SHP77 treated with DMSO at 0.1 percent for 48 hours (cell line): ENCODE data around the gene MYOD1.

Source experiments
- DNase-seq: peaks from one replicate; lab custom pipeline; 2025; lab: John Stamatoyannopoulos, UW

MYOD1 gene

DNA sequence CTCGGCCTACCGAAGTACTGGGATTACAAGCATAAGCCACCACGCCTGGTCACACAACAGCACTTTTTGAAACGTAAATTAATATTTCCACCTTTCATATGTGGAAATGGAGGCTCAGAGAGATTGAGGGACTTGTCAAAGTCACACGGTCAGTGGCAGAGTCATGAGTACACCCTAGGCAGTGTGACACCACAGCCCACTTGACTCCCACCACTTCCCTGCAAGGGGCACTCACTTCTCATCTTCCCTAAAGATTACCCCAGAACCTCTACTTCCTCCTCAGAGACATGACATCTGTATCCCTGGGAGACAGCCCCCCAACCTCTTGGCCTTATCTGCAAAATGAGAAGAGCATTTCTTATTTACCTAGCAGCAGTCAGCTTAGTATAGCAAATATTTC is 16.5 kb upstream of the MYOD1 start:
- DNase-seq = no peak

DNA sequence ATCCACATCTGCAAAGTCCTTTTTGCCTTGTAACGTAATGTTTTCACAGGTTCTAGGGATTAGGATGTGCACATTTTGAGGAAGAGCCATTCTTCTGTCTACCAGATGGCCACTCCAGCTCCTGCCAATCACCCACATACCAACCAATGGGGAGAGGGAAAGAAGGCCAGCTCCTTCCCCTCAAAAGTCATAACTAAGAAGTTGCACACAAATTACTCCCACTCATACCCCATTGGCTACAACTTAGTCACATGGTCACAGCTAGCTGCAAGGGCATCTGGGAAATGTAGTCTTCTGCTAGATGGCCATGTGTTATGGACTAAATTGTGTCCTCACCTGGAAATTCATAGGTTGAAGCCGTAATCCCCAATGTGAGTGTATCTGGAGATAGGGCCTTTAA is 15.4 kb upstream of the MYOD1 start:
- DNase-seq = no peak

DNA sequence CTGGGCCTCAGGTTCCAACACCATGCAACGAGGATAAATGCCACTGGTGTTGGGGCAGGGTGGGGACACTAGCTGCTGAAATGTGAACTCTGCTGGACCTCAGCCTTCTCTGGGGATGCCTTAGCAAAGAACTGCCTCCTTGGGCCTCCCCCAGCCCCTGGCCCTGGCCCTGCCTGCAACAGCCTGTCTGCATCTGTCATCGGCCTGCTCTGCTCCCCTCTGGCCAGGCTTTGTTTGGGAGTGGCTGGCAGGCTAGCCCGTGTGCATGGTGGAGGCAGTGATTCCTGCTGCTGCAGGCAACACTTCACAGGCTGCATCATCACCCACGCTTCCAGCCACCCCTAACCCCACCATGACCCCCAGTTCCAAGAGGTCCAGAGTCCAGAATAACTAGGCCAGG is 11.5 kb upstream of the MYOD1 start:
- no peak for DNase-seq

DNA sequence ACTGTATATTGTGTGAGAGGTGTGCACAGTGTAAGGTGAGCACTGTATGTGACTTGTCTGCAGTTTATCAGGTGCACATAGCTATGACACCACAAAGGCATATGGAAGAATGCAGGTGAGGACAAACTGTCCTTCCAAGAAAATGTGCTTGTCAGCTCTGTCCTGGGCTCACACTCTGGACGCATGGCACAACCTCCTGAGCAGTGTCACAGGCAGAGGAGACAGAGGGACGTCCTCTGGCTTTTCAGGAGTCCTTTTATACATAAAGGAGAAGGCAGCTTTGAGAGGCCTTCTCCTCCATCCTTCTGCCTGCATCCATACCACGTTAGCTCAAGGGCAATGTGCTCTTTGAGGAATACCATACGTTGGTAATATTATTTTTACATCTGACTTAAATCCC is 7.5 kb upstream of the MYOD1 start:
- no peak for DNase-seq

DNA sequence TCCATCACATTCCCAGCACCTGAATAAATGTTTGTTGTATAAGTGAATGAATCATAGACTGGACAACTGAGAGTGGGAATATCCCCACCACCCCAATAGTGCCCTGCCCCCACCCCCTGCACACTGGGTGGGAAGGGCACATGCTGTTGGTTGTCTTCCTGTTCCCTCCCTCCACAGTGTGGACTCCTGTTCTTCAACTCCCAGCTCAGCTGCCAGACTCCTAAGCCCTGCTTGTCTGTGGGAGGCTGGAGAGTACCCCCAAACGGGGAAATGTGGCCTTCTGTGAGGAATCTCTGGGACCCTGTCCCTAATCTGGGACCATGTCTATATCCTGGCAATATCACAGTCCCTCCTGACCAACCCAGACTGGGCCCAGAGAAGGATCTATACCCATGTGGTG is 5.5 kb upstream of the MYOD1 start:
- no peak for DNase-seq

DNA sequence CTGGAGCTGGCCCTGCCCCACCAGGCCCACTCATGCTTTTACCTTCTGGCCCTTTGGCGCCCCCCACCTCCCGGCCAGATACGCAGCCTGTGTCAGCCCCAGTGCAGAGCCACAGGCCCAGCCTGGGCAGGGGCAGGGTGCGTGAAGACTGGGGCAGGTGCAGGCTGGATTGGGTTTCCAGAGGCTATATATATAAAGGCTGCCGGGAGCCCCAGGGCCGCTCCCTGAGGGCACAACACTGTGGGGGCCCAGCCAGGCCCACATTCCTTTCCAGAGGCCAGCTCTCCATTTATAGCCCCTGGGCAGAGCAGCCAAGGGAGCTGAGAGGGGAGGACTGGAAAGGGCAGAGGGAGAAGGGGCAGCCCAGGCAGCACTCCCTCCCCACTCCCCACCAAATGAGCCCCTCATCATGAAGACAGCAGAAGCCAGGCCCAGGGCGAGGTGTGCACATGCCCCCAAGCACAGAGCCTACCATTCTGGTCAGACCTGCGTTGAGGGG is 5.0 kb upstream of the MYOD1 start:
- no peak for DNase-seq

DNA sequence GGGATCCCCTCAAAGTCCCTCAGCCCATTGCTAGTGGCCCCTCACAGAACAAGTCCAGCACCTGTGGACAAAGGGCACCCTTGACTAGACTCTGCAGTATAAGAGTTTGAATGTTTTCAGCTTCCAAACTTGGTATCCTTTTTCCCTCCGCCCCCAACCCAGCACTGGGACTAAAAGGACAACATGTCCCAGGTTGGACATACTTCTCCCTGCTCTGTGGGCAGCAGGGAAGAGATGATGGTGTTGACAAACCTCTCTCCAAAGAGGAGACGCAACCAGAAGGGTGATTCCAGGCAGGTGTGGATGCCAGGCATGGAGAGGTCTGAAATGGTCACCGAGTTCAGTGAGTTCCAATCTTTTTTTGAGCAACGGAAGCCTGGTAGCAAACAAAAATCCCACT is 4.5 kb upstream of the MYOD1 start:
- DNase-seq = no peak

DNA sequence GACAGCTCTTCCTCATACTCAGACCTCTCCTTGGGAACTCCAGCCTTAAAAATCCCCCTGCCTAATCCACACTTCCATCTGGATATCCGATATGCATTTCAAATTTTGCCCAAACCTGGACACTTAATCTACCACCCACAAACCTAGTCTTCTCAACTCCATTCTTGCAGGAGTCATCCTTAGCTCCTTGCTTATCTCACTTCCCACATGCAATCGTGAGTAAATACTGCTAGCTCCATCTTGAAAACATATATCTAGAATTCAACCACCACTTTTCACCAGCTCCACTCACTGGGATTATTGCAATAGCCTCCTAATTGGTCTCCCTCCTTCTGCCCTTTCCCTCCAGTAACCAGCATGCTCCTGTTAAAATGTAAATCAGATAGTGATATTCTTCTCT is 2.6 kb upstream of the MYOD1 start:
- no peak for DNase-seq

DNA sequence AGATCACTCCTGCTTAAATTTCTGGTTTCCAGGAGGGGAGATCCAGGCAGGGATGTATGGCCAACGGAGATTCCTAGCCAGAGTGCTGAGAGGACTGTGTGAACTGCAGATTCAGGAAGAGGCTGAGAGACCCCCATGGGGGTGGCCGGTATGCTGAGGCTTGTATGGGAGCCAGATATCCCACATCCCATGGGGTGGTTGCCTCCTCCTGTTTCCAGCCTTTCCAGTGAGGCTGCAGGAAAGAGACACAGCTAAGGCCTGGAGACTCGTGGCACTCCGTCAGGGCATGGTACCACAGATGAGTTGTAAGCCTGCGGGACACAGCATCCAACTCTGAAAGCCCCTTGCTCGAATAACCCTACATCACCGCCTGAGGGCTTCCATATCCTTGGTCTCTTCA is 1.4 kb upstream of the MYOD1 start:
- no peak for DNase-seq

DNA sequence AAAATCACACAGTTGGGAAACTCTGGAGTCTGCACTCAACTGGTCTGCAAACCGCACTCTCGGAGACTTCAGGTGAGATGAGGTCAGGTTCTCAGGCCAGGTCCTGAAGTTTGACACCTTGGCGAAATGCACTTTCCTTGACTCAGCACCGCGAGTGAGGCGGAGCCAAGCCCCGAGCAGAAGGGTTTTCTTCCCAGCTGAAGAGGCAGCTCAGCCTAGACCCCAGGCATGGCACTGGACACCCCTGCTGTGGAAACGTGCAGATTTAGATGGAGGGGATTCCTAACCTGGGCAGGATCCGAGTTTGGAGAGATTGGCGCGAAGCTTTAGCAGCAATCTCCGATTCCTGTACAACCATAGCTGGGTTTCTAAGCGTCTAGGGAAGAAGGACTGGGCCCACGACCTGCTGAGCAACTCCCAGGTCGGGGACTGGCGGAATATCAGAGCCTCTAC is 835 bp upstream of the MYOD1 start:
- no peak for DNase-seq

DNA sequence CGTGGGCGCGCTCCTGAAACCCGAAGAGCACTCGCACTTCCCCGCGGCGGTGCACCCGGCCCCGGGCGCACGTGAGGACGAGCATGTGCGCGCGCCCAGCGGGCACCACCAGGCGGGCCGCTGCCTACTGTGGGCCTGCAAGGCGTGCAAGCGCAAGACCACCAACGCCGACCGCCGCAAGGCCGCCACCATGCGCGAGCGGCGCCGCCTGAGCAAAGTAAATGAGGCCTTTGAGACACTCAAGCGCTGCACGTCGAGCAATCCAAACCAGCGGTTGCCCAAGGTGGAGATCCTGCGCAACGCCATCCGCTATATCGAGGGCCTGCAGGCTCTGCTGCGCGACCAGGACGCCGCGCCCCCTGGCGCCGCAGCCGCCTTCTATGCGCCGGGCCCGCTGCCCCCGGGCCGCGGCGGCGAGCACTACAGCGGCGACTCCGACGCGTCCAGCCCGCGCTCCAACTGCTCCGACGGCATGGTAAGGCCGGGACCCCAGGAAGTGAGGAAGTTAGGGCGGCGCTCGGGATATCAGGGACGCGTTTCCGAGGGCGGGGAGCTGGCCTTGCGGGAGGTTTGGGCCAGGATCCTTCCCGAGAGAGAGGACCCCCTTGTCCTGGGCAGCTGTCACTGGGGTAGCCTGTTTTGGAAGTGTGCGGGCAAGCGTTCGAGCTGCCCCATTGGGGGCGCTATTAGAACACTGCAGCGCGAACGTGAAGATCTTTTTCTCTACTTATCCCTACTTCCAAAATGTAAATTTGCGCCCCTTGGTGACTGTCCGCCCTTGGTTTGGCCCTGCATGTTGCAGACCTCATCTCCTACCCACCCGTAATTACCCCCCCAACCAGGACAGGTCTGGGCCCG is 796 bp downstream of the MYOD1 start:
- no peak for DNase-seq

DNA sequence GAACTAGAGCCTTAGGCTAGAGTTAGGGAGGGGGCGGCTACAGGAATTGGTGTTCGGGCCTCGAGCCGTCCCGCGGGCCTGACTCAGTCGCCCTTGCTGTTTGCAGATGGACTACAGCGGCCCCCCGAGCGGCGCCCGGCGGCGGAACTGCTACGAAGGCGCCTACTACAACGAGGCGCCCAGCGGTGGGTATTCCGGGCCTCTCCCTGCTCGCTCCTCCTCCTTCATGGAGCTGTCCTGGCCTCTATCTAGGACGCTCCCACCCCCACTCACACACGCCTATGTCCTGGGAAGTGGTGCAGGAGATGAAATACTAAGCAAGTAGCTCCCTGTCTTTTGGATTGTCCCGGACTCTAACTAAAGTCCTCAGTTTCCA is 1.4 kb downstream of the MYOD1 start:
- no peak for DNase-seq

DNA sequence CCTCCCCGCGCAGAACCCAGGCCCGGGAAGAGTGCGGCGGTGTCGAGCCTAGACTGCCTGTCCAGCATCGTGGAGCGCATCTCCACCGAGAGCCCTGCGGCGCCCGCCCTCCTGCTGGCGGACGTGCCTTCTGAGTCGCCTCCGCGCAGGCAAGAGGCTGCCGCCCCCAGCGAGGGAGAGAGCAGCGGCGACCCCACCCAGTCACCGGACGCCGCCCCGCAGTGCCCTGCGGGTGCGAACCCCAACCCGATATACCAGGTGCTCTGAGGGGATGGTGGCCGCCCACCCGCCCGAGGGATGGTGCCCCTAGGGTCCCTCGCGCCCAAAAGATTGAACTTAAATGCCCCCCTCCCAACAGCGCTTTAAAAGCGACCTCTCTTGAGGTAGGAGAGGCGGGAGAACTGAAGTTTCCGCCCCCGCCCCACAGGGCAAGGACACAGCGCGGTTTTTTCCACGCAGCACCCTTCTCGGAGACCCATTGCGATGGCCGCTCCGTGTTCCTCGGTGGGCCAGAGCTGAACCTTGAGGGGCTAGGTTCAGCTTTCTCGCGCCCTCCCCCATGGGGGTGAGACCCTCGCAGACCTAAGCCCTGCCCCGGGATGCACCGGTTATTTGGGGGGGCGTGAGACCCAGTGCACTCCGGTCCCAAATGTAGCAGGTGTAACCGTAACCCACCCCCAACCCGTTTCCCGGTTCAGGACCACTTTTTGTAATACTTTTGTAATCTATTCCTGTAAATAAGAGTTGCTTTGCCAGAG is 2.0 kb downstream of the MYOD1 start:
- DNase-seq = no peak

DNA sequence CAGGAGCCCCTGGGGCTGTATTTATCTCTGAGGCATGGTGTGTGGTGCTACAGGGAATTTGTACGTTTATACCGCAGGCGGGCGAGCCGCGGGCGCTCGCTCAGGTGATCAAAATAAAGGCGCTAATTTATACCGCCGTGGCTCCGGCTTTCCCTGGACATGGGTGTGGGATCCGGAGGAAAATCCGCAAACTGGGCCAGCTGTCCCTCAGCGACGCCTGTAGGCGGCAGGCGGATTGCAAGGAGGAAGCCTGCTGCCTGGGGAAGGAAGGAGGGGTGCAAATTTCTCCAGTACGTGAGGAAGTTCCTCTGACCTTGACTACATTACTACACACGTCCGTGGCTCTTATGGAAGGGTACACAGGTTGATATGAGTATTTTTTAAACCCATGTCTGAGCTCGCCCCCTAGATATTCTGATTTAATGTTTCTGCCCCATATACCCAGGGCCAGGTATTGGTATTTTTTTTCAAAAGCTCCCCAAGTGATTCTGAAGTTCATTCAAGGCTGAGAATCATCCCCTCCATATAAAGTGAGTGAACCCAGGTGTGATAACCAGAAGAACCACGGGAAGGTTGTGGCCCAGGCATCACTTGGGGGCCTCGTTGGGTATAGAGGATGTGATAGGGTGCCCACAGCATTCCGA is 2.8 kb downstream of the MYOD1 start:
- DNase-seq = no peak

DNA sequence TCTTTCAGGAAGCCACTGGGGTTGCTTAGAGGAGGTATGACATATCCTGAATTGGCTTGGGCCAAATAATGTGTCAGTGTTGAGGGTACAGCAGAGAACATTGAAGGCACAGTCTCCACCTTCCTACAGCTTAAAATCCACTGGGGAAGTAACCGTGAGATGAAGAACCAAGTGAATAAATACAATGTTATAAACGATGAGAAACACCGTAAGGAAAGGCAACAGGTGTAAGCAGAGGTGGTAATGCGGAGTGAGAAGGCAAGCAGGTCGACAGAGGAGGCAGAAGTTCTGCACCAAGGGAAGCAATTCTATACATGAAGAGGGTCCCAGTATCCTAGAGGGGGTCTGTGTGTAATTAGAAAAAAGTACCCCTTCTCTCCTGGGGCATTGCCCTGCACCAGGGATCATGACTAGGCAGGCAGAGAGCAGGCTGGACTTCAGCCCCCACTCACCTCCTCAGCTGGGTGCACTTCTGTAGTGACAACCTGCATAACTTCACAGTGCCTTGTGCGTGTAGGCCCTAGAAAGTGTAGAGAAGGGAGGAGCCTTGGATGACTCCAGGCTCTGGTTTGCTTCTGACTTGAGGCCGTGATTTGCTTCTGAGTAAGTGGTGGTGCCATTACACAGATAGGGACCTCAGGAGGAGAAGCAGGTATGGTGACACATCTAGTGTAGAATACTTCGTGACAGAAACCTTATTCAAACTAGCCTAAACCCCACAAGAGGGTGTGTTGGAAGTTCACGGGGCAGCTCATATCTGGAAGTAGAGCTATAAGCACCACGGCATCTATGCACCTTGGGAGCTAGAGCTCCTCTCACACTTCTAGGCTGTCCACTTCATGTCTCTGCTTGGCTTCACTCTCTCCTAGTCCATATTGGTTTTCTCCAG is 4.9 kb downstream of the MYOD1 start:
- no peak for DNase-seq

DNA sequence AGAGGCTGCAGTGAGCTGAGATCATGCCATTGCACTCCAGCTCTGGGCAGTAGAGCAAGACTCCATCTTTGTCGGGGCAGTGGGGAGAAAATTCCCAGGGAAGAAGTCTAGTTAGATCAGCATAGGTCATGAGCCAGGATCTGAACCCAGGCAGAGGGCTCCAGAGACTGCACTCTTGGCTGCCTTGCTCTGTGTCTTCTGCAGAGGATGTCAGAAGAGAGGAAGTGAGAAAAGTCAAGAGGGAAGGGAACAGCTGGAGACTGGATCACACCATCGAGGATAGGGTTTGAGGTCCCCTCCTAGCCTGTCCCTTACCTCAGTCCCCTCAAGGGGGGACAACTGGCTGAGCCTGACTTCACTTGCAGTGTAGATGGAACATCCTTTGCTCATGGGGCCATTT is 5.8 kb downstream of the MYOD1 start:
- no peak for DNase-seq

DNA sequence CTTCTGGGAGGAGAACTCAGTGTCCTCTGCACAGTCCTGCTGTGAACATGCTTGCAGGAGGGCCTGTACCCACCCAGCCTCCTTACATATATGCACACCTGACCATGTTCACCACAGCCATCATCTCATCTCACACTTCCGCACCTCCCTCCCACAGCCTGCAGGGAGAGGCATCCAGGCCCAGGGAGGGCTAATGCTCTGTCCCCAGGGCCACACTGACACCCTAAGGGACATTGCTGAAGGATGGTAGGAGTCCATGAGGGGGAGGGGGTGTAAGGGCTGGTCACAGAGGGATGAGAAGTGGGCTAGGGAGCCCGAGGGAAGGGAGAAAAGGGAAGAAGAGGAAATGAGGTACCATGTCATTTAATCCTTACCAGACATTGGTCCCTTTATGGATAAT is 10.8 kb downstream of the MYOD1 start:
- DNase-seq = no peak

DNA sequence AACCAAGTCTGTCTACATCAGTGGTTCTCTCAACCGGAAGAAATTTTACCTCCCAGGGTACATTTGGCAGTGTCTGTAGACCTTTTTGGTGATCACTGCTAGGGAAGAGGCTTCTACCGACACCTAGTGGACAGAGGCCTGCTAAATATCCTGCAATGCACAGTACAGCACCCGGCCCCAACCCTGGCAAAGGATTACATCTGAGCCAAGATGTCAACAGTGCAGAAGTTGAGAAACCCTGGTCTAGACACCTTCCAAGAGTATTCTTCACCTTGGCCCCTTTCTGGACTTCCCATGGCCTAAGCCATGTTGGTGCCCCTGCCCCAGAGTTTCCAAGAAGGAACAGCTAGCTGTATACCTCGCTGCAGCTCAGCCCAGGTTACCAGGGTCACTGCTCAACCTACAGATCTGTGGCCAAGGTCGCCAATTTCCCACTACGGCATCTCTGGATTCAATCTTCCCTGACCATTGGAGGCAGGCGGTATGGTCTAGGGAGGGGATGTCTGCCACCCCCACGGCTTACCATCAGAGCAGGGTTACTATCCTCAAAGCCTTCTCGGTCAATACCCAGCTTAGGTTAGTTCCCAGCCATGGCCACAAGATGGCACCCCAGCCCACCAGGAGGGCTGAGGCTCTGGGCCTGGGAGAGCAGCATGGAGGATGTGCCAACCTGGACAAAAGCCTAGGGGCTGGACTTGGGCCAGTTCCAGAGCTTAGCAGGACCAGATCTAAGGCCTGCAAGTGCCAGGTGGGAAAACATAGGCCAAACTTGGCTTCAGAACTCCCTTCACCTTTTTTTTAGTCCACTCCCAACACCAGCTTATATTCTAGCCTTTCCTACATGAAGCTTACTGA is 11.5 kb downstream of the MYOD1 start:
- DNase-seq = peak; percentile 24

DNA sequence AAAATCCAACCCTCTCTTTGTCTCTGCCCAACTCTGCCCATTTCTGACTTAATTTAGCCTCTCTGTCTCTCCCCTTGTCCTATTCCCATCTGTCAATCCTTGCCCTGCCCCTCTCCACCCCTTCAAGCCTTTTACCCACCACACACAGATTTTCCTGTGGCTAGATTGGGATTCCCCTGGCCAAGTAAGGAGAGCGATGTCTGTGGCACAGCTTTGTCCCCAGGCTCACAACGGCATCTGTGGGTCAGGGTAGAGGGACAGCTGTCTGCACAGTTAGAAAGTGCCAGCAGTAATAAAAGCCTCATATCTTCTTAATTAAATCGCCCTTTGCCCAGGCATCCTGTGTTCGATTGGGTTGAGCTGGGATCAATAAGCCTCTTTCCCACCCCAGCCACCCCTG is 13.9 kb downstream of the MYOD1 start:
- no peak for DNase-seq

DNA sequence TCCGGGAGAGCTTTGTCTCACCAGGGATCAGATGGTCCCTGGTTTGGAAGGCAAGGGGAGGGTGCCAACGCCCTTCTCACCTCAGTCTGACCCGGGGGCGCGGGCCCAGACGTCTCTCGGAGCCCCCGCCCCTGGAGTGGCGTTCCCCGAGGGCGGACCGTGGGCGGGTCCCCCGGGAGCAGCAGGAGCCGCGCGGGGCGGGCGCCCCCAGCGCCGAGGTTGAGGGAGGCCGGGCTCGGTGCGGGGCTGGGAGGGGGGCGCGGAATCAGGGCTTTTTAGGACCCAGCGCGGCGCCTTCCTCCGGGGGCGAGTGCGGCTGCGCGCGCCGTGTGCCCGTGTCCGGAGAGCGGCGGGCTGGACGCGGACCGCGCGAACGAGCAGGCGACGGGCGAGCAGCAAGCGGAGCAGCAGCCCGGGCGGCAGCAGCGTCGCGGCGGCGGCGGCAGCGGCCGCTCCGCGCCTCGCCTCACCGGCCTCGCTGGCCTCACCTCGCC is 15.1 kb downstream of the MYOD1 start, which contains the start of gene KCNC1:
Gene KCNC1 (plus strand): TSS at position 364 of the 494 bp plus-strand sequence. CDS start 1,222 bp downstream, outside the sequence.
- DNase-seq = no peak
